ENCODE results near the gene ZNF79. TPM values are rescaled to one million over a fixed set of nuclear protein-coding genes. Genes with fewer than 3 reads are reported as not detected.

ZNF79 gene
- total and polyA plus RNA-seq, 12 donors: 5.5 to 16.5 (median 10.6) TPM

- DNase-seq: peak in 2 of 7 donors; percentile 40 to 56
- peak overlapping the region; percentile 68 to 92 (median 87) for H3K27ac ChIP-seq
- H3K9me3 ChIP-seq (replicated peaks in 1 of 3): no peaks in the 10 kb centered on the region
- intact Hi-C loops (cut with DNase I): no loop called here
- TF ChIP-seq POLR2A (IDR thresholded peaks at IDR 0.05) (no peak), CTCF (IDR thresholded peaks at IDR 0.05) (no peak)
- H3K4me1 ChIP-seq (replicated peaks in 1 of 2): peaks cover 18 to 44% of the 10 kb centered on the region in 2 donors
- H3K4me3 ChIP-seq: peak overlapping the region; percentile 13 to 85 (median 73)
- WGBS, 4 donors: 0 to 1% (median 0%) methylated on average over 13 of the region's 13 CpGs
- peaks cover 0 to 13% of the 10 kb centered on the region in 2 donors for H3K36me3 ChIP-seq (replicated peaks in 1 of 2)
- no peaks in the 10 kb centered on the region for H3K27me3 ChIP-seq
These were observed 456 bp downstream of the ZNF79 start for GRCh38 chr9:127424676-127424999.

GRCh38 chr9:127426756-127427155, 2.6 kb downstream of the ZNF79 start:
- H3K27ac ChIP-seq: no peak overlapping the region
- H3K27me3 ChIP-seq: no peaks in the 10 kb centered on the region
- H3K4me3 ChIP-seq: no peak overlapping the region
- 90 to 96% (median 94%) methylated on average over 2 of the region's 2 CpGs for WGBS, 4 donors
- TF ChIP-seq CTCF (IDR thresholded peaks at IDR 0.05): no peak
- TF ChIP-seq POLR2A (IDR thresholded peaks at IDR 0.05): no peak
- H3K36me3 ChIP-seq (replicated peaks in 1 of 2): peaks cover 0 to 19% of the 10 kb centered on the region in 2 donors
- H3K4me1 ChIP-seq (replicated peaks in 1 of 2): peaks cover 18 to 37% of the 10 kb centered on the region in 2 donors
- H3K9me3 ChIP-seq (replicated peaks in 1 of 3): no peaks in the 10 kb centered on the region
- DNase-seq: no peak
- intact Hi-C loops (cut with DNase I): no loop called here

- Histone ChIP-seq H3K9me3 (replicated peaks in 1 of 3) (no peaks in the 10 kb centered on the region), H3K27me3 (no peaks in the 10 kb centered on the region), H3K27ac (no peak overlapping the region), H3K36me3 (replicated peaks in 1 of 2) (peaks cover 0 to 25% of the 10 kb centered on the region in 2 donors), H3K4me3 (no peak overlapping the region), H3K4me1 (replicated peaks in 1 of 2) (peaks cover 11 to 23% of the 10 kb centered on the region in 2 donors)
- no peak for DNase-seq
- intact Hi-C loops (cut with DNase I): no loop called here
- TF ChIP-seq CTCF (IDR thresholded peaks at IDR 0.05): no peak
- TF ChIP-seq POLR2A (IDR thresholded peaks at IDR 0.05): no peak
- WGBS, 4 donors: 90 to 98% (median 95%) methylated on average over 3 of the region's 3 CpGs
These were observed 4.2 kb downstream of the ZNF79 start for GRCh38 chr9:127428348-127428747.

GRCh38 chr9:127430415-127430814, 6.2 kb downstream of the ZNF79 start:
- TF ChIP-seq CTCF (IDR thresholded peaks at IDR 0.05) (no peak), POLR2A (IDR thresholded peaks at IDR 0.05) (no peak)
- Histone ChIP-seq H3K36me3 (replicated peaks in 1 of 2) (peaks cover 0 to 45% of the 10 kb centered on the region in 2 donors), H3K27ac (no peak overlapping the region), H3K4me1 (replicated peaks in 1 of 2) (peaks cover 4 to 15% of the 10 kb centered on the region in 2 donors), H3K27me3 (no peaks in the 10 kb centered on the region), H3K4me3 (no peak overlapping the region), H3K9me3 (replicated peaks in 1 of 3) (no peaks in the 10 kb centered on the region)
- 93 to 96% (median 95%) methylated on average over 8 of the region's 8 CpGs for WGBS, 4 donors
- intact Hi-C loops (cut with DNase I): no loop called here
- no peak for DNase-seq
